NCI-H510A (cell line): Measurements from ENCODE around the gene LILRB1.
"Not testable (repeated sequence)": the region's sequence is repeated elsewhere in the genome, so short reads cannot be mapped to it uniquely, and the experiment has no call there.

Source experiments
- DNase-seq: peaks from one replicate; lab custom pipeline; 2025; lab: John Stamatoyannopoulos, UW

Gene LILRB1

DNA sequence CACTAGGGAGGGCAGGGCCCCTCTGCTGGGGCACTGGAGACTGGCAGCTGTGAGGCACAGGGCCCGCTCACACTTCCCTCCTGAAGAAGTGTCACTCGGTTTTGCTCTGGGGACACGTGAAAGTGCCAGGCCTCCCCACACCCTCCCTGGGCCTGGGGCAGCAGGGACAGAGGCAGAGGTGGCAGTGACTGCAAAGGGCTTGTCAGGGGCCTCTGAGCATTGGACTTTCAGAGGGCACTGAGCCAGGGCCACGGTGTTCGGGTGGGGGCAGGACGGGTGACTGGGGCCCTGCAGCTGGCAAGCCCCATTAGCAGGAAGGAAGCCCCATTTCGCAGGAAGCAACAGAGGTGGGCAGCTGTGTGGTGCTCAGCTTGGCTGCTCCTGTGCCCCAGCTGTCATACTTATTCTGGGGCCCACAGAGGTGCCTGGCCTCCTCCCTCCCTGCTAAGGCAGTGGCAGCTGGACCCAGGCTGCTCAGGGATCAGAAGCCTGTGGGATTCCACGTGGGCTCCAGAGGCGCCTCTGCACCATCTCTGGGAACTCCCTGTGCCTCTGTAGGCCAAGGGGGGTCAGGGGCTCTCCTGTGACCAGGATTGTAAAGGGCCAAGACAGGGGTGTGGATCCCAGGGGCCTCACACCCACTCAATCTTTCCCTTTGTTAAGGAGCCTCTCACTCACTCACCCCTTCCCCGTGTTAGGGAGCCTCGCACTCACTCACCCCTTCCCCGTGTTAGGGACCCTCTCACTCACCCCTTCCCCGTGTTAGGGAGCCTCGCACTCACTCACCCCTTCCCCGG lies 5.2 kb upstream of the LILRB1 start:
- not testable (repeated sequence) for DNase-seq

DNA sequence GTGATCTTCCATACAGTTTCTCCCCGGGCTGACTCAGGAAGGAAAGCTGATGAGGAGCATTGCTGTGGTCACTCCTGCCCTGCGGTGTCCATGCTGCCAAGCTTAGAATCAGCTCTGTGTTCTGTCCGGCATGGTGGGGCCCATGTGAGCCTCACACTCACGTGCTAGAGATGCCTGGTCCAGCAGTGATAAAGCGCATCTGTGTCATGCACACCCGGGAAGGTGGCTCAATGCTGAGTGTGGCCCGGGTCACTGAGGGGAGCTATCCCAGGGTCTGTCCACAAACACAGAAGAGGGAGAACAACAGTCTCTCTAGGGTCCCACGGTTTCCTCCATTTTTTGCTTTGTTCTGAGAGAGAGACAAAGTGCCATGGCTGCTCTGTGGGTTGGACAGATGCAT lies 3.5 kb upstream of the LILRB1 start:
- no peak for DNase-seq

DNA sequence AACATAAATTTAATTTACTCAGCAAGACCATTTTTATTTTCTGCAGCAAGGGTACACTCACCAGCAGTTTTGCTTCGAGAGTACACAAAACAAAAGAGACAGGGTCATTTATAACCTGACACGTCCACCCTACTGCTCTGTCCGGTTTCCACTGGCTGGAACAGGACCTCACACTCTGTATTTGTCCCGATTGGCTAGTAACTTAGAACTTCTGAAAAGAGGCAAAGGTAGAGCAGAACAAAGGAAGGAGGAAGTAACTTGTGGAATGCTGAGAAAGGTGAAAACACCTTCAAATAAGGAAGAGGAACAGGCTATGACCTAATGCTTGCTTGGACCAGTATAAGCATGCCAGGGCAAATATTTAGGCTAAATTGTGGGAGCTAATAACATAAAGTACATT lies 2.4 kb upstream of the LILRB1 start:
- DNase-seq = not testable (repeated sequence)

DNA sequence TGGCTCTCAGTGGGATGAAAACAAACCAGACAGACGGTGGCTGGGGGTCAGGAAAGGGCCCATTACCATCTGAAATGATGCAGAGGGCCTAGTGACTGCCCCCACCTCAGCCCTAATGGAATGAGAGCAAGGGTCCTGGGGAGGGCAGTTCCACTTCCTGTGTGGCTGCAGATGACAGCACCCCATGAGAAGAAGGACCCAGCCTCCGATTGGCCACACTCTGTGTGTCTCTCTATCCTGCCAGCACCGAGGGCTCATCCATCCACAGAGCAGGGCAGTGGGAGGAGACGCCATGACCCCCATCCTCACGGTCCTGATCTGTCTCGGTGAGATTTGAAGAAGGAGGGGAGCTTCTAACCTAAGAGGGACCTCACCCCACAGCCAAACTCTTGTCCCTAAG lies 498 bp downstream of the LILRB1 start:
- no peak for DNase-seq

DNA sequence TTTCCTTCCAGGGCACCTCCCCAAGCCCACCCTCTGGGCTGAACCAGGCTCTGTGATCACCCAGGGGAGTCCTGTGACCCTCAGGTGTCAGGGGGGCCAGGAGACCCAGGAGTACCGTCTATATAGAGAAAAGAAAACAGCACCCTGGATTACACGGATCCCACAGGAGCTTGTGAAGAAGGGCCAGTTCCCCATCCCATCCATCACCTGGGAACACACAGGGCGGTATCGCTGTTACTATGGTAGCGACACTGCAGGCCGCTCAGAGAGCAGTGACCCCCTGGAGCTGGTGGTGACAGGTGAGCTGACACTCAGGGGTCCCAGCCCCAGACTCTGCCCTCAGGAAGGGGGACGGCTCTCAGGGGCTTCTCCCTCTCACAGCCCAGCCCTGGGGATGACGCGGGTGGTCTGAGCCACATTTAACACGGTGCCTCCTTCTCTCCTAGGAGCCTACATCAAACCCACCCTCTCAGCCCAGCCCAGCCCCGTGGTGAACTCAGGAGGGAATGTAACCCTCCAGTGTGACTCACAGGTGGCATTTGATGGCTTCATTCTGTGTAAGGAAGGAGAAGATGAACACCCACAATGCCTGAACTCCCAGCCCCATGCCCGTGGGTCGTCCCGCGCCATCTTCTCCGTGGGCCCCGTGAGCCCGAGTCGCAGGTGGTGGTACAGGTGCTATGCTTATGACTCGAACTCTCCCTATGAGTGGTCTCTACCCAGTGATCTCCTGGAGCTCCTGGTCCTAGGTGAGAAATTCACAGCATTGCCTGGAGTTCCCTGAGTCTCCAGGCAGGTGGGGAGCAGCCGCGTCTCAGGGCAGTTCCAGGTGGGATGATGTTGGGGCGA lies 1.4 kb downstream of the LILRB1 start:
- not testable (repeated sequence) for DNase-seq

DNA sequence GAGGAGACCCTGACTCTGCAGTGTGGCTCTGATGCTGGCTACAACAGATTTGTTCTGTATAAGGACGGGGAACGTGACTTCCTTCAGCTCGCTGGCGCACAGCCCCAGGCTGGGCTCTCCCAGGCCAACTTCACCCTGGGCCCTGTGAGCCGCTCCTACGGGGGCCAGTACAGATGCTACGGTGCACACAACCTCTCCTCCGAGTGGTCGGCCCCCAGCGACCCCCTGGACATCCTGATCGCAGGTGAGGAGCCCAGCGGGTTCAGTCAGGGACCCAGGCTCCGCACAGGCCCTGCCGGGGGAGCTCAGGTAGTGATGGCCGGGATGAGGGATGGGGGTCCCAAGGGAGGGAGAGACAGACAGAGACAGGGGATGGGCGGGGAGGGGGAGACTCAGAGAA lies 2.2 kb downstream of the LILRB1 start:
- not testable (repeated sequence) for DNase-seq

DNA sequence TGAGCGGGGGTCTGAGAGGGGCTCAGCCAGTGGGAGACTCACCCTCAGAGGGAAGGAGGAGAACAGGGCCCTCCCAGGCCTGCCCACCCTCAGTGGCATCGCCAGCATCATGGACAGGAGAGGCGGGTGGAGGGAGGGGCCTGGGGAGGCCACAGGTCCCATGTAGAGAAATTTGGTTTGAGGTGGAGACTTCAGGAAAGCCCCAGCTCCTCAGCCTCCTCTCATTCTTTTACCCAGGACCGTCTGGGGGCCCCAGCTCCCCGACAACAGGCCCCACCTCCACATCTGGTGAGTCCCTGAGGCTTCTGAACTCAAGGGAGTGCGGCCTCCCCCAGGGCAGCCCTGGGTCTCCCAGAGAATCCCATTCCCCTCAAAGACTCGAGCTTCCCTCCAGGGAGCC lies 3.1 kb downstream of the LILRB1 start:
- DNase-seq = no peak

DNA sequence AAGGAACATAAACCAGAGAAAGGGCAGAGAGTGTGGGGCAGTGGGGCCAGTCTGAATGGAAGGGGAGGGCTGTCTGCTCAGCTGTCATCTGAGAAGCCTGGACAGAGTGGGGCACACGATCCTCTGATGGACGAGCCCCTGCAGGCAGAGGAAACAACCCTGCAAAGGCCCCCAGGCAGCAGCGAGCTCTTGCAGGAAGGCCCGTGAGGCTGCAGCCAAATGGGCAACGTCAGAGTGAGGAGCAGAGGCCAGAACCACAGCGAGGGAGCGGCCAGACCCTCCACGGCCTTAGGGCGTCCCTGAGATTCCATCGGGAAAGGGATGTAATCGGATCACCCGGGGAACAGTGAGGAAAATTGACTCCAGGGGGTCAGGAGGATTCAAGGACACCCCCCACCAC lies 5.8 kb downstream of the LILRB1 start:
- DNase-seq = not testable (repeated sequence)

DNA sequence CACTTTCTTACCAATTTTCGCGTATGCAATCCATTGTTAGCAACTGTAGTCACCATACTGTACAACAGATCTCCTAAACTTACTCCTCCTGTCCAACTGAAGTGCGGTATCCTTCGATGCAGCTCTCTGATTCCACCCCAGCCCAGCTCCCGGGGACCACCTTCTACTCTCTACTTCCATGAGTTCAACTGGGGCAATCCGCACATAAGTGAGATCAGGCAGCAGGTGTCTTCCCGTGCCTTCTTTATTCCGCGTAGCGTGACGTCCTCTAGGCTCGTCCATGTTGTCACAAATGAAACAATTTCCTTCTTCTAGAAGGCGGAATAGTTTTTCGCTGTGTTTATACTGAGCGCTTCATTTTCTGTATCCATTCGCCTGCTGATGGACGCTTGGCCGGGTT lies 8.4 kb downstream of the LILRB1 start:
- no peak for DNase-seq

DNA sequence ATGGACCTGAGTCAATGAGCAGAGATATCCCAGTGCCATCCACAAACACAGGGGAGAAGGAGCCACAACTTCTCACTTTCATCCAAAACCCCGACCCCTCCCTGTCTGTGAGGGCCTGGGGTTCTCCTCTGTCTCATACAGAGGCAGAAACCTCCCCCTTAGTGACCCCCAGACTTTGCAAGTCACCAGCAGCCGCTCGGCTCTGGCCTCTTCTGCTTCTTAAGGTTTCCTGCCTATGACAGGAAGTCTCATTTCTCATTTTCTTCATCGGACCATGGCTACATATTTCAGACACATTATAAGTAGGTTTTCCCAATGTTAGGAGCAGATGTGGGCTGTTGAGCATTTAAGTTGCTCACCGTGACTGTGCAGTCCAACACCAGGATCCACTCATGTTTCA lies 12.7 kb downstream of the LILRB1 start:
- not testable (repeated sequence) for DNase-seq

DNA sequence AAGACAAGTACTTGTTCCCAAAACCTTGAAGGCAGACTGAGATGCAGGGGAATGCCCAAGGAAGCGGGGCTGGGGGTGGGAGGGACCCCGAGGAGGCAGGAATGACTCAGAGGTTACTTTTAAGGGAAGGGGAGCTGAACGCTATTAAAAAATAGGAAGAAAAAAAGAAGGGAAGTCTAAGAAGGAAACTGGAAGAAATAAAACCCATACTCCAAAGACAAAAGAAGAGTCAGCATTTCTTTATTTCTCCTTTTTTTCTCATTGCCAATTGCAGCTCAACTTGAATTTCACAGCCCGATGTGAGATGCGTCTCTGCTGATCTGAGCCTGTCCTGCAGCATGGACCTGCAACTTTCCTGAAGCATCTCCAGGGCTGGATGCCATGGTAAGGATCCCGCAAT lies 13.3 kb downstream of the LILRB1 start:
- not testable (repeated sequence) for DNase-seq

DNA sequence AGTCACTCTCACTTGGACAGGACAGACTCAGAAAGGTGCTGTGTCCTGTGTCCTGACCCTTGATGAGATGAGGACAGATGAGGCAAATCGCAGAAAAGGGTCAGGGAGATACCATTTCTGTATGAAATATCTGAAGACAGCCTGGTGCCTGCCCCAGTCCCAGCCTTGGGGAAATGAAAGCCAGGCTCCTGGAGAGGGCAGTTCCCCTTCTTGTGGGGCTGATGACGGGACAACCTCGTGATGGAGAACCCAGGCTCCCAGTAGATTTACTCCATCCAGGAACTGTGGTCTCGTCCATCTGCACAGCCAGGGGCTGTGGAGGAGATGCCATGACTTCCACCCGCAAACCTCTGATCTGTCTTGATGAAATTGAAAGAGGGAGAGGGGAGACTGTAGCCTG lies 13.8 kb downstream of the LILRB1 start:
- no peak for DNase-seq

DNA sequence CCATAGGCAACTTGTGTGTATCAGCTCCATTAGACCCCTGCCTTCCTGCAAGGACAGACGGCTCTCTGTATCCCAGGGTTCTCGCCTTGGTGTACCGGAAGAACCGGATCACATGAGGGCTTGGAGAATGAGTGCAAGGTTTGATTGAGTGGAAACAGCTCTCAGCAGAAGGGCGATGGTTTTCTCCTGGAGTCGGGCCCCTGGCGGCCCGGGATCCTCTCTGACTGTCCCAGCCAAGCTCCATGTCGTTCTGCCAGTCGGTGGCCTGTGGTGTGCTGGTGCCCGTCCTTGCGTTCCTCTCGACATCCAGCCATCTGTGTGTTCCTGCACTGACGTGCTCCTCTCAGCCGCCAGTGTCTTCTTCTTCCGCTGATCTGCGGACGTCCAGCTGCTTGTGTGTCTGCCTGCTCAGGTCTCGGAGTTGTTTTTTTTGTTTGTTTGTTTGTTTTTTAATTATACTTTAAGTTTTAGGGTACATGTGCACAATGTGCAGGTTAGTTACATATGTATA lies 16.1 kb downstream of the LILRB1 start:
- no peak for DNase-seq

DNA sequence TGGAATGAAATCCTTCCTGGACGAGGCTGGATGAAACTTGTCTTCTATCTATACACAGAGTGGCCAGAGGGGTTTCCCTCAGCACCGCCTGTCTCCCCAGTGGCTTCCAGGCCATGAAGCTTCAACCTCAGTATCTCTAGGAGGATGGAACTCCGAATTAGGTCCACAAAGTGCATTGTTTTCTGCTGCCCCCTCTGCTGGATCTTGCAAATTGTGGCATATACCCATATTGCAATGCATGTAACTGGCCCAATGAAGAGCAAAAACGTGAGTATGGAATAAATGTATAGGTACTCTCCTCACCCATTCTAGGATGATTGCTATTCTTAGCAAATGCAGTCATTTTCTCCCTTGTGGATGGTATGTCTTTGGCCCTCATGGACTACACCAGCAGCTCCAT lies 17.8 kb downstream of the LILRB1 start:
- DNase-seq = no peak

DNA sequence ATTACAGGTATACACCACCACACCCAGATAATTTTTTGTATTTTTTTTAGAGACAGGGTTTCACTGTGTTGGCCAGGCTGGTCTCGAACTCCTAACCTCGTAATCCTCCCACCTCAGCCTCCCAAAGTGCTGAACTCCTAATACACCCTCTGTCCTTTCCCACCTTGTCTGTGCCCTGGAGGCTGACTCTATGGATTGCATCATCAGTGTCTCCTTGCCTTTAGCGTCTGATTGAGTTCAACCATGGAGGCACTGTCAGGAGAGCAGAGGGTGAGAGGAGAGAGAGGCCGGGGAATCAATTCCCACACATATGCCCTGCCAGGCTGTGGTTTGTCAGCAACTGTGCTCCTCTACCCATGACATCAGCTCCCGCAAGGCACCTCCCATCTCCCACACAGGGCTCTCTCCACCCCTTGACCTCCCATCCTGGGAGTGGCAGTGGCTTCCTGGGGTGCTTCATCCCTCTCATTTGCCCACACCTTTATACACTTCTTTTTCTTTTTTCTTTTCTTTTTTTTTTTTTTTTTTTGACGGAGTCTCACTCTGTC lies 19.9 kb downstream of the LILRB1 start:
- DNase-seq = no peak

DNA sequence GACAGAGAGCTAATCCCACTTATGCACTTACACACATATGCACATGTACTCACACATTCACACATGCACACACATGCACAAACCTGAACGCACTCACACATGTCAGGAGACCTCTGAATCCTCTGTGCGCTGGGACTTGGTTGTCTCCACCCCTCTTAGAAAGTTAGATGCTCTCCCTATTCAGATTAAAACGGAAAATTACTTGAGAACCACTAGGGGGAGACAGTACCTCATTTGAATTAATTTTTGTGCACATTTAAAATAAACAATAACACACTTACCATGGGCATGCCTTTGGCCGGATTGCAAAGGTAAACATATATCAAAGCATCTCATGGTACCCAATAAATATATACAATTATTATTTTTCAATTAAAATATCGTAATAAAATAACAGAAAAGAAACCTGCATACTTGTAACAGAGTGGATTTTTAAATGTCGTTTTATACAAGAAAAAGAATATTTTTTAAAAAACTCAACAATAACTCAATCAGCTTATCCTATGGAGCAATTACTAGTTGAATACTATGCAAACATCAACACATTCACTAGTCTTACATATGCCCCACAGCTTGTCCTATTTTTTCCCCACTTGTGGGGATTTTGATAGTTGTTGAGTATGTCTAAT lies 23.0 kb downstream of the LILRB1 start:
- DNase-seq = no peak

DNA sequence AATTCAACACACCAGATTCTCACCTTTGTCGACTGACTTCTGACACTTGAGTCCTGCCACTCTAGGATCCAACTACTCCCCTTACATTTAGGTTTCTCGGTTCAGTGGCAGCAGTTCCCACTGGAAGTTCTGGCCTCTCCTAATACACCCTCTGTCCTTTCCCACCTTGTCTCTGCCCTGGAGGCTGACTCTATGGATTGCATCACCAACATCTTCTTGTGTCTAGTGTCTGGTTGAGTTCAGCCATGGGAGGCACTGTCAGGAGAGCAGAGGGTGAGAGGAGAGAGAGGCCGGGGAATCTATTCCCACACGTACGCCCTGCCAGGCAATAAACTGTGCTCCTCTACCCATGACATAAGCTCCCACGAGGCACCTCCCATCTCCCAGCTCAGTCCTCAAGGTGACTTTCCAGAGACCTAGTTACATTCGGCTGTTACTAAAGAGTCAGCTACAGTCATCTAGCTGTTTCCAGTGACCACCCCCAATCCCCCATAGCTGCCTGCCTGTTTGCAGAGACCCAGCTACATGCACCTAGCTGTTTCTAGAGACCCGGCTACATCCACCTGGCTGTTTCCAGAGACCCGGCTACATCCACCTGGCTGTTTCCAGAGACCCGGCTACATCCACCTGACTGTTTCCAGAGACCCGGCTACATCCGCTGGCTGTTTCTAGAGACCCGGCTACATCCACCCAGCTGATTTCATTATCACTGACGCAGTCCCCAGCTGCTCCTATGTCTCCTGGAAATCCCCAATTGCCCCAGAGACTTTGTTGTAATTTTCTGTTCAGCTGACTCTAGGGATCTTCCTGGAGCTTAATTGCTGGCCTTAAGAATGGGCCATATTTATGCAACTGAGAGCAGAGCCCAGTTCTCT lies 24.4 kb downstream of the LILRB1 start:
- no peak for DNase-seq

DNA sequence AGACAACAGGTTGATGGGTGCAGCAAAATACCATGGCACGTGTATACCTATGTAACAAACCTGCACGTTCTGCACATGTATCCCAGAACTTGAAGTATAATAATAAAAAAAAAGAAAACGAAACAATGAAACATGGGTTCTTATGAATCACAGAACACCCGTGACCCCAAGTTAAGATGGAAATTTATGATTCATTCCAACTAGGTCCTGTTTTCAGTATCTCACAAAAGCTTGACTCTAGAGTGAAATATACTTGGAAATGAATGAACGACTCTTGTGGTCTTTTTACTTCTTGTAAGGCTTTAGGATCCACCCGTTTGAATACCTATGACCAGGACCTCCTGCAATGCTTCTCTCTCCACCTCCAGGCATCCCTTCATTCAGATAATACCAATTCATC lies 29.0 kb downstream of the LILRB1 start:
- no peak for DNase-seq

DNA sequence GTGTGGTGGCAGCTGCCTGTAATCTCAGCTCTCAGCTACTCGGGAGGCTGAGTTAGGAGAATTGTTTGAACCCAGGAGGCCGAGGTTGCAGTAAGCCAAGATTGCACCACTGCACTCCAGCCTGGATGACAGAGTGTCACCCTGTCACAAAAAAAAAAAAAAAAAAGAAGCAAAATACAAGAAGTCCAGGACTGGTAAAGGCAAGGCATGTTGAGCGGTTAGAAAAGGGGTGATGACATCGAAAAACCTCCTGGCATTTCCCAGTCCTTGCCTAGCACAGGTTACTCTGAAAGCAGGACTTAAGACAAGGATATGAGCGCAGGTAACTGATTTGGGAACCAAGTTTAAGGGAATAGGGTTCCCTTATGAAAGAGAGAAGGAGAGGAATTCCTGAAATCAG lies 30.0 kb downstream of the LILRB1 start:
- DNase-seq = no peak

DNA sequence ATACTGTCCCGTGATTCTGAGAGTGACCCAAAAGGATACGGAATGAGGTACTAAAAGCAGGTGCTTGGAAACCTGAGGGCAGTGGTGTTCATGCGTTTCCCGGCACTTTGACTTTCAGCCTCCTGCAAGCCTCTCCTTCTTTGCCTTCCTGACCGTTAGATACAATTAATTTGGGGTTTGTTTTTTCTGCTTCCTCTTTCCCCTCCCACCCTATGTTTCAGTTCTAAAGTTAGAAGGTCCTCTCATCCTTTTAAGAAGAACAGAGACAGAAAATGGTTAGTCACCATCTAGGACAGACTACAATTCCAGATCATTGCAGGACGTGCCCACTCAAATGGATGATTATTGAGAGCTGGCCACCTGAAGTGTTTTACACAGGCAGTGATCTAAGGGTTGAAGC lies 30.7 kb downstream of the LILRB1 start:
- DNase-seq = no peak

DNA sequence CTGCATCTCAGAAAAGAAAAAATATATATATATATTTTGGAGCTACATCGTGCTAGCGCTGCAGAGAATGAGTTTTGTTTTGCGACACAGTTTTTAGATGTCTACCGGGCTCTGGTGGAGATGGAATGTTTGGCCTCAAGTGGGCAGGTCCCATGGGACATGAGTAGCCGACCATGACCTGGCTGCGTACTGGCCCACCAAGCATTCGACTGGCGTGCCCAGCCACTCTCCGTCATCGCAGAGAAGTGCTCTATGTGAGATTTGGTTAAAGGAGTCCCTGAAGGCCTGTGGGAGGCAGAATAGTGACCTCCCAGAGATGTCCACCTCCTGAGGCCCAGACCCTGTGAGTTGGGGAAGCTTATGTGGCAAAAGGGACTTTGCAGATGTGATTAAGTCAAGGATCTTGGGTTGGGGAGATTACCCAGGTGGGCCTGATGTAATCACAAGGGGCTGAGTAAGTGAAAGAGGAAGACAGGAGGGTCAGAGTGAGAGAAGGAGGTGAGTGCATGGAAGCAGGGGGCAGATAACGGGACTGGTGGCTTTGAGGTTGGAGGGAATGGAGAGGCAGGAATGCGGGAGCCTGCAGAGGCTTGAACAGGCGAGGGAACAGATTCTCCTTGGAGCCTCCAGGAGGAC lies 31.7 kb downstream of the LILRB1 start:
- no peak for DNase-seq
